Breast epithelium (tissue), 3 donors: ENCODE measurements around the gene PEAK1.

Source experiments
- POLR2A ChIP-seq: fragments of 450-650 bp; IDR thresholded peaks from one replicate; pipeline ENCODE4 v1.6.1; 2016; ENCODE audit warnings: antibody characterized with exemption, mild to moderate bottlenecking, moderate library complexity
- POLR2AphosphoS5 ChIP-seq, 3 donors: sonication (generic); formaldehyde crosslinking; IDR thresholded peaks; one replicate each; pipeline ENCODE4 v1.6.1; 2017; ENCODE audit warnings: antibody characterized with exemption in 3 of 3
- TF ChIP-seq, protein P1 (sequence below), 3 donors: fragments of 450-650 bp; IDR thresholded peaks; one replicate each; pipeline ENCODE4 v1.5.1; 2016 to 2017; ENCODE audit warnings: antibody characterized with exemption in 3 of 3, mild to moderate bottlenecking in 3 of 3, moderate library complexity in 3 of 3

DNA sequence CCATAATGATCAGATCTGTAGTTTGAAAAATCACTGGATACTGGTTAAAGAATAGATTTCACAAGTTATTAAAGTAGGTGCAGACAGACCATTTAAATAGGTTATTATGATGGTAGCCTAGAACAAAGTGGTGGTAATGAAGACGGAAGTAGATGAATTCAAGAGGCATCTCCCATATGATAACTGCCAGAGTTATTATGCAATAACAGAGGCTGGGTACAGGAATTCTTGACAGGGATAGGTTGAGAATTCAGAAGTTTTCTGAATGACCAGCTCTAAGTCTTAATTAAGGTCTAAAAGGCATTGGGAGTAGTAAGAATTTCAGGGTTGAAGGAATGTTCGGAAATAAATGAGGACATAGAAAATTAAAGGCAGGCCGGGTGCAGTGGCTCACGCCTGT is 108.9 kb downstream of the PEAK1 start:
- TF ChIP-seq, protein P1, sequence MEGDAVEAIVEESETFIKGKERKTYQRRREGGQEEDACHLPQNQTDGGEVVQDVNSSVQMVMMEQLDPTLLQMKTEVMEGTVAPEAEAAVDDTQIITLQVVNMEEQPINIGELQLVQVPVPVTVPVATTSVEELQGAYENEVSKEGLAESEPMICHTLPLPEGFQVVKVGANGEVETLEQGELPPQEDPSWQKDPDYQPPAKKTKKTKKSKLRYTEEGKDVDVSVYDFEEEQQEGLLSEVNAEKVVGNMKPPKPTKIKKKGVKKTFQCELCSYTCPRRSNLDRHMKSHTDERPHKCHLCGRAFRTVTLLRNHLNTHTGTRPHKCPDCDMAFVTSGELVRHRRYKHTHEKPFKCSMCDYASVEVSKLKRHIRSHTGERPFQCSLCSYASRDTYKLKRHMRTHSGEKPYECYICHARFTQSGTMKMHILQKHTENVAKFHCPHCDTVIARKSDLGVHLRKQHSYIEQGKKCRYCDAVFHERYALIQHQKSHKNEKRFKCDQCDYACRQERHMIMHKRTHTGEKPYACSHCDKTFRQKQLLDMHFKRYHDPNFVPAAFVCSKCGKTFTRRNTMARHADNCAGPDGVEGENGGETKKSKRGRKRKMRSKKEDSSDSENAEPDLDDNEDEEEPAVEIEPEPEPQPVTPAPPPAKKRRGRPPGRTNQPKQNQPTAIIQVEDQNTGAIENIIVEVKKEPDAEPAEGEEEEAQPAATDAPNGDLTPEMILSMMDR (IDR thresholded peaks at IDR 0.05) = no peak
- no peak for TF ChIP-seq POLR2A
- no peak for TF ChIP-seq POLR2AphosphoS5 (IDR thresholded peaks at IDR 0.05)
